Chondrocyte (in vitro differentiated cells): ENCODE data around the gene SUGCT. TPM values are rescaled to one million over a fixed set of nuclear protein-coding genes. Genes with fewer than 3 reads are reported as not detected.
"Not testable (repeated sequence)": the region's sequence is repeated elsewhere in the genome, so short reads cannot be mapped to it uniquely, and the experiment has no call there.

Experiments
- DNase-seq: peaks from one replicate; pipeline ENCODE4 v3.0.0; 2021; ENCODE audit warnings: mixed read lengths, low spot score
- H3K27ac Mint-ChIP-seq: one replicate; pipeline ENCODE4 v1.8.0; 2021; ENCODE audit warnings: mild to moderate bottlenecking, moderate library complexity, mixed read lengths; ENCODE audit not compliant: unreplicated experiment
- H3K27me3 Mint-ChIP-seq: 2 replicates; pipeline ENCODE4 v1.8.0; 2021; ENCODE audit warnings: low read depth, mixed read lengths
- H3K36me3 Mint-ChIP-seq: 2 replicates; pipeline ENCODE4 v1.8.0; 2021; ENCODE audit warnings: low read depth, mixed read lengths
- H3K4me1 Mint-ChIP-seq: 2 replicates; pipeline ENCODE4 v1.8.0; 2021; ENCODE audit warnings: low read depth, mild to moderate bottlenecking, mixed read lengths
- H3K4me3 Mint-ChIP-seq: one replicate; pipeline ENCODE4 v1.8.0; 2021; ENCODE audit warnings: mild to moderate bottlenecking, moderate library complexity, mixed read lengths; ENCODE audit not compliant: unreplicated experiment
- H3K9me3 Mint-ChIP-seq: 2 replicates; pipeline ENCODE4 v1.8.0; 2021; ENCODE audit warnings: low read depth, mixed read lengths
- CTCF ChIP-seq: fragments of 200-600 bp; sonication (generic); IDR thresholded peaks from 2 replicates; pipeline ENCODE4 v1.5.0; 2021; ENCODE audit warnings: antibody characterized with exemption, mild to moderate bottlenecking, moderate library complexity
- total RNA-seq: library from RNA; stranded (reverse); gene quantifications from 3 replicates; pipeline ENCODE4 v1.2.1, GENCODE V29; 2021

SUGCT gene
- total RNA-seq, 1 donor from 2014 or later = 34.4 TPM

GRCh38 chr7:40244226-40244625, 109.4 kb downstream of the SUGCT start:
- Mint-ChIP-seq H3K27me3 (no peaks in the 10 kb centered on the region), H3K9me3 (no peaks in the 10 kb centered on the region), H3K4me1 (peaks cover 6% of the 10 kb centered on the region), H3K36me3 (peaks cover 1% of the 10 kb centered on the region), H3K27ac (peak overlapping the region; percentile 1), H3K4me3 (no peak overlapping the region)
- no peak for DNase-seq
- no peak for TF ChIP-seq CTCF

GRCh38 chr7:40248681-40249080, 113.9 kb downstream of the SUGCT start:
- Mint-ChIP-seq H3K9me3 (no peaks in the 10 kb centered on the region), H3K4me1 (peaks cover 6% of the 10 kb centered on the region), H3K27ac (no peak overlapping the region), H3K4me3 (no peak overlapping the region), H3K36me3 (peaks cover 3% of the 10 kb centered on the region), H3K27me3 (no peaks in the 10 kb centered on the region)
- TF ChIP-seq CTCF = no peak
- no peak for DNase-seq

GRCh38 chr7:40253444-40253843, 118.6 kb downstream of the SUGCT start:
- not testable (repeated sequence) for H3K4me1 Mint-ChIP-seq, H3K36me3 Mint-ChIP-seq, H3K4me3 Mint-ChIP-seq, H3K27me3 Mint-ChIP-seq, DNase-seq, H3K27ac Mint-ChIP-seq, H3K9me3 Mint-ChIP-seq
- peak; percentile 20 for TF ChIP-seq CTCF

- Mint-ChIP-seq H3K4me1 (peaks cover 28% of the 10 kb centered on the region), H3K4me3 (no peak overlapping the region)
Observed at GRCh38 chr7:40263752-40264390, 129.1 kb downstream of the SUGCT start.

GRCh38 chr7:40267583-40267982, 132.8 kb downstream of the SUGCT start:
- H3K4me1 Mint-ChIP-seq = peaks cover 30% of the 10 kb centered on the region
- DNase-seq = no peak
- TF ChIP-seq CTCF = no peak
- no peaks in the 10 kb centered on the region for H3K9me3 Mint-ChIP-seq
- H3K27me3 Mint-ChIP-seq = no peaks in the 10 kb centered on the region
- H3K4me3 Mint-ChIP-seq = no peak overlapping the region
- peaks cover 2% of the 10 kb centered on the region for H3K36me3 Mint-ChIP-seq
- no peak overlapping the region for H3K27ac Mint-ChIP-seq

More at GRCh38 chr7:40263752-40264390, 129.1 kb downstream of the SUGCT start:
- no peak for TF ChIP-seq CTCF
- no peak for DNase-seq
- no peak overlapping the region for H3K27ac Mint-ChIP-seq
- H3K27me3 Mint-ChIP-seq = no peaks in the 10 kb centered on the region
- no peaks in the 10 kb centered on the region for H3K36me3 Mint-ChIP-seq
- no peaks in the 10 kb centered on the region for H3K9me3 Mint-ChIP-seq

- H3K36me3 Mint-ChIP-seq, H3K27me3 Mint-ChIP-seq, H3K27ac Mint-ChIP-seq, DNase-seq, H3K4me3 Mint-ChIP-seq, H3K9me3 Mint-ChIP-seq: not testable (repeated sequence)
- H3K4me1 Mint-ChIP-seq = peaks cover 28% of the 10 kb centered on the region
Observed at GRCh38 chr7:40268810-40269209, 134.0 kb downstream of the SUGCT start.
